HG03565 (cell line): ENCODE data around the gene CDK2AP2.
"Not testable (repeated sequence)": the region's sequence is repeated elsewhere in the genome, so short reads cannot be mapped to it uniquely, and the experiment has no call there.

Experiments
- ATAC-seq: cut with Tn5 transposase; IDR thresholded peaks from one replicate; pipeline ENCODE4 v1.9.1; 2021; ENCODE audit warnings: mild to moderate bottlenecking, moderate library complexity; ENCODE audit not compliant: unreplicated experiment

CDK2AP2 gene

GRCh38 chr11:67468456-67468758 is 39.6 kb downstream of the CDK2AP2 start:
- ATAC-seq = no peak

- no peak for ATAC-seq
These were observed 39.9 kb downstream of the CDK2AP2 start for GRCh38 chr11:67468056-67468455.

DNA sequence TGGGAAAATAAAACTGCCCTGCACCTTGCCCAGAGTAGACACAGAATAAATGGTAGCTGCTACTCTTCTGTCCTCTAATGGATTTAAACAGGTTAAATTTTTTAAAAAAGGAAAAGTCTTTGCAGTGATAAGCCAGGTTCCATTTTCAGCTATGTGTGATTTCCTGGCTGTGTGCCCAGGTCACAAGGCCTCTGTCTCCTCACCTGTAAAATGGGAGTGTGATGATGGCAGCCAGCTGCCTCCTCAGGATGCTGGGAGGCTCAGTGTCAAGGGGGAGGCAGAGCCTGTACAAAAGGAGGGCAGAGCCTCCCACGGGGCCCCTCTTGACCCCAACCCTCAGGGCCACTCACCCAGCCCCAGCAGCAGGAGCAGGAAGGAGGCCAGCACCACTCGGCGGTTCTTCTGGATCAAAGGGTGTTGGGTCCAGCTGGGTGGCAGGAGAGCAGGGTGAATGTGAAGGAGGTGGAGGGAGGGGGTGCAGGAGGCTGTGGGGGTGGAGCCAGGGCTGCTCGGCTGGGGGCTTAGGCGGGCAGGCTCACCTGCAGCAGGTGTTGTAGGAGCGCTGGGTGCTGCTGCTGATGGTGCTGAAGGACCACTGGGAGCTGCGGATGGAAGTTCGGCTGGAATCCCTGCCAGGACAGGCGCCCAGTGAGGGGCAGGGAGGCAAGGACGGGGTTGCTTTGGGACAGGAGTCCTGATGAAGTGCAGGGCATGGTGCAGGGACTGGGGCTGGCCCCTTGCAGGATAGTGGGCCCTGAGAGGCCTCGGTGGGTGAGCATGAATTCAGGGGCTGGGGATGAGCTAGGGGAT is 40.8 kb downstream of the CDK2AP2 start:
- ATAC-seq = no peak

DNA sequence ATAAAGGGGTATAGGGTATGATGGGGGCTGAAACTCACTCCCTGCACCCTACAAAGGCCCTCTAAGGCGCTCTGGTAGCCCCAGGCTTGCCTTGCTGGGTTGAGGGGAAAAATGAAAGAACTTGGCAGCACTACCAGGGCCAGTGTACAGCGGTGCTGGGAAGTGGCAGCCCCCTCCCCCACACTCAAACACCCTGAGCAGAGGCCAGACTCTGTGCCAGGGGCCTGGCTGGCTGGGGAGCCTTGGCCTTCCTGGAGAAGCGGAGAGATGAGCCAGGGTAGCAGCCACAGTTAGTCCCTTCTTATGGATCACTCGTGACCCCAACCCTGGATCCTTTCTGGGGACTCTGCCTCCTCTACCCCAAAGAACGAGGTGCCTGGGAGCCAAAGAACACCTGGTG is 41.6 kb downstream of the CDK2AP2 start:
- no peak for ATAC-seq

DNA sequence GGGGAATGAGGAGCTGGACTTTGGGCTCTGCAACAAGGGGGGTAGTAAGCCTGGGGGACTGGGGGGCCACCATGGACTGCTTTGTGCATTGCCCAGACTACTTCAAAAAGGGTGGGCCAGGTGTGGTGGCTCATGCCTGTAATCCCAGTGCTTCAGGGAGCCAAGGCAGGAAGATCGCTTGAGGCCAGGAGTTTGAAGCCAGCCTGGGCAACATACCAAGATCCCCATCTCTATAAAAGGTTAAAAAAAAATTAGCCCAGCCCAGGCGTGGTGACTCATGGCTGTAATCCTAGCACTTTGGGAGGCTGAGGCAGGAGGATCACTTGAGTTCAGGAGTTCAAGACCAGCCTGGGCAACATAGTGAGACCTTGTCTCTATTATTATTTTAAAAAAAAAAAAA is 42.4 kb downstream of the CDK2AP2 start:
- not testable (repeated sequence) for ATAC-seq

GRCh38 chr11:67465189-67465510 is 42.8 kb downstream of the CDK2AP2 start:
- ATAC-seq = no peak

- ATAC-seq = peak; percentile 36
These were observed 43.4 kb downstream of the CDK2AP2 start for GRCh38 chr11:67464411-67465188.

DNA sequence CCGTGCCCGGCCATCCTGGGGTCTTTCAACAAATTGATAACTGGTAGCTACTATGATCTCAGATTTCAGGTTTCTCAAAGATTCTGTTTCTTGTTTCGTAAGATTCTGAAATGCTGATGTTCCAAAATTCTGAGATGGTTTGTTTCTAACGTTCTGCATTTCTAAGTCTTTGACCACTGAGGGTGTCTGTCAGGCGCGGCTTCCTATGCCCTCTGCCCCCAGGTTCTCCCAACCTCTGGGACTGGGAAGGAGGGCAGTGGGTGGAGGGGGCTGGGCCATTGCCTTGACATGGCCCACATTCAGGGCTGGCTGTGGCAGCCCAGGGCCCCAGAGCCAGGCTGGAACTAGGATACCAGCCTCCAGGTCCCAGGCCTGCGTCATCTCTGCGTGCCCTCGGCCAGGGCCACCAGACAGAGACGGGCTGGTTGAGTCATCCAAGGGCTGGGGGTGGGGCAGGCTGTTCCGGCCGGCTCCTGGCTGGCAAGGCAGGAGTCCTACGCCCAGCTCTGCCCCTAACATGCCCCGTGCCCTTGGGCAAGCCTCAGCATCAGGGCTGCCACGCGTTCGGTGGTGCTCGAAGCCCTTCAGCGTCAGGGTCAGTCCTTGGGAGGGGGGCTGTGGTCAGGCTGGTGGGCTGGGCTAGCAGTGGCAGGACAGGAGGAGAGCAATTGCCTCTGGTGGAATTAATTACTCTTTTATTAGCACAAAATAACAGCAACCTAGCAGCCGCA is 44.1 kb downstream of the CDK2AP2 start:
- no peak for ATAC-seq

GRCh38 chr11:67463186-67463585 is 44.8 kb downstream of the CDK2AP2 start:
- ATAC-seq = no peak

DNA sequence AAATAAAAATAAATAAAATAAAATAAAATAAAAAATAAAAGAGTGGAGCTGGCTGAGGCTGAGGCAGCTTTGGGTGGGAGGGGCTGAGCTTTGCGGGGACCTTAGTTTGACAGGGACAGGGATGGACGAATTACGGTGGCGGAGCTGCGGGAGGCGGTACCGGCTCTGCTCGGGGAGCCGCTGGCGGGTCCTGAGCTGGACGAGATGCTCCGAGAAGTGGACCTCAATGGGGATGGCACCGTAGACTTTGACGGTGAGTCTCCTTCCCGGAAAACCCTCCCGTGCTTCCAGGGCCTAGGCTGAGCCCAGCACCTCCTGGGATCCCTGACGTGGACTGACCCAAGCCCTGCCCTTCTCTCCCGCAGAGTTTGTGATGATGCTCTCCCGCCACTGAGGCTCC is 49.7 kb downstream of the CDK2AP2 start:
- no peak for ATAC-seq

DNA sequence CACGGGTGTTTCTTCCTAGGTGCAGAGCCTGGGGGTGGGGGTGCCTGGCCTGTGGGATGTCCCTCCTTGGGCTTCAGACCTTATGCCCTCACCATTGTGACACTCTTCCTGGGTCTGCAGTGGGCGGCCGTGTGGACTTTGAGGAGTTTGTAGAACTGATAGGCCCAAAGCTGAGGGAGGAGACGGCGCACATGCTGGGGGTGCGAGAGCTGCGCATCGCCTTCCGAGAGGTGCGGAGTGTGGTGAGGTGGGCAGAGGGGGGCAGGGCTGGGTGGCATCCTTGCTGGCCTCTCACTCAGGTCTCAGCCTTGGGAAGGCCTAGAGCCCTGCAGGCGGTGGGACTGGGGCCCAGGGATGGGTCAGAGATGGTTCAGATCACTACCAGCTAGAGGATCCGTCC is 50.5 kb downstream of the CDK2AP2 start:
- ATAC-seq = no peak
